Measurements from ENCODE around the gene LRRC75A.
"Not testable (repeated sequence)": the region's sequence is repeated elsewhere in the genome, so short reads cannot be mapped to it uniquely, and the experiment has no call there.

LRRC75A gene

GRCh38 chr17:16447676-16448075 is 44.3 kb downstream of the LRRC75A start:
- no peak for DNase-seq

GRCh38 chr17:16446338-16446983 is 45.5 kb downstream of the LRRC75A start:
- DNase-seq, result no peak

- no peak for DNase-seq
Measured at GRCh38 chr17:16444258-16444886, 47.6 kb downstream of the LRRC75A start.

- no peak for DNase-seq
Measured at GRCh38 chr17:16443511-16444257, 48.3 kb downstream of the LRRC75A start.

GRCh38 chr17:16442594-16443510 is 49.1 kb downstream of the LRRC75A start:
- DNase-seq, result no peak

GRCh38 chr17:16442141-16442540 is 49.9 kb downstream of the LRRC75A start:
- no peak for DNase-seq

- no peak for DNase-seq
Measured at GRCh38 chr17:16440901-16441629, 50.9 kb downstream of the LRRC75A start.

GRCh38 chr17:16440354-16440753 is 51.6 kb downstream of the LRRC75A start:
- not testable (repeated sequence) for DNase-seq

- peak; percentile 47 to 55 for DNase-seq
Measured at GRCh38 chr17:16439811-16440351, 52.1 kb downstream of the LRRC75A start.

- peak; percentile 31 to 47 for DNase-seq
Measured at GRCh38 chr17:16439303-16439791, 52.6 kb downstream of the LRRC75A start.

GRCh38 chr17:16438557-16439302 is 53.3 kb downstream of the LRRC75A start:
- DNase-seq, result peak; percentile 98

- DNase-seq, result no peak
Measured at GRCh38 chr17:16438173-16438556, 53.8 kb downstream of the LRRC75A start.

- no peak for DNase-seq
Measured at GRCh38 chr17:16437083-16437482, 54.9 kb downstream of the LRRC75A start.

GRCh38 chr17:16435925-16436886 is 55.8 kb downstream of the LRRC75A start:
- no peak for DNase-seq

GRCh38 chr17:16434662-16435061 is 57.3 kb downstream of the LRRC75A start:
- DNase-seq, result no peak

GRCh38 chr17:16433514-16433913 is 58.5 kb downstream of the LRRC75A start:
- no peak for DNase-seq

GRCh38 chr17:16432017-16432416 is 60.0 kb downstream of the LRRC75A start:
- no peak for DNase-seq

- no peak for DNase-seq
Measured at GRCh38 chr17:16430650-16431049, 61.3 kb downstream of the LRRC75A start.

GRCh38 chr17:16429083-16429482 is 62.9 kb downstream of the LRRC75A start:
- no peak for DNase-seq
